ENCODE data around the gene KLHL11. TPM values are rescaled to one million over a fixed set of nuclear protein-coding genes. Genes with fewer than 3 reads are reported as not detected.
"Not testable (repeated sequence)": the region's sequence is repeated elsewhere in the genome, so short reads cannot be mapped to it uniquely, and the experiment has no call there.

KLHL11 gene
- total RNA-seq, 1 experiment from 2014 or later = 14.7 TPM

- Histone ChIP-seq H3K4me3 (ENCODE audit: insufficient read depth, low read depth, low read length) (peak within 1 kb of the TSS; percentile 83), H3K36me3 (replicated peaks; ENCODE audit: control insufficient read depth, insufficient read depth, low read length) (peaks cover 2% of the 10 kb centered on the region), H3K27me3 (ENCODE audit: control insufficient read depth, insufficient read depth, low read length) (peaks cover 1% of the 10 kb centered on the region; the same call in 1 of the 2 replicates)
- DNase-seq = peak; percentile 98
Observed at GRCh38 chr17:41835800-41836549, 29.2 kb downstream of the KLHL11 start, which contains the start of gene NT5C3B. NT5C3B (minus strand) TSS chr17:41836232; CDS start chr17:41836193, 39 bp downstream.

GRCh38 chr17:41835214-41835799 is 29.9 kb downstream of the KLHL11 start:
- Histone ChIP-seq H3K27me3 (ENCODE audit: control insufficient read depth, insufficient read depth, low read length) (peaks cover 1% of the 10 kb centered on the region; the same call in 1 of the 2 replicates), H3K36me3 (replicated peaks; ENCODE audit: control insufficient read depth, insufficient read depth, low read length) (peaks cover 7% of the 10 kb centered on the region), H3K4me3 (ENCODE audit: insufficient read depth, low read depth, low read length) (peak overlapping the region; percentile 83)
- peak; percentile 65 for DNase-seq

- H3K36me3 ChIP-seq (replicated peaks; ENCODE audit: control insufficient read depth, insufficient read depth, low read length) = peaks cover 16% of the 10 kb centered on the region
- H3K27me3 ChIP-seq (ENCODE audit: control insufficient read depth, insufficient read depth, low read length); DNase-seq; H3K4me3 ChIP-seq (ENCODE audit: insufficient read depth, low read depth, low read length): not testable (repeated sequence)
Observed at GRCh38 chr17:41829961-41830360, 35.3 kb downstream of the KLHL11 start.

- Histone ChIP-seq H3K36me3 (replicated peaks; ENCODE audit: control insufficient read depth, insufficient read depth, low read length) (peaks cover 15% of the 10 kb centered on the region), H3K4me3 (ENCODE audit: insufficient read depth, low read depth, low read length) (no peak overlapping the region), H3K27me3 (ENCODE audit: control insufficient read depth, insufficient read depth, low read length) (no peaks in the 10 kb centered on the region)
- DNase-seq = no peak
Observed at GRCh38 chr17:41825175-41825845, 39.9 kb downstream of the KLHL11 start.

- Histone ChIP-seq H3K27me3 (ENCODE audit: control insufficient read depth, insufficient read depth, low read length) (no peaks in the 10 kb centered on the region), H3K36me3 (replicated peaks; ENCODE audit: control insufficient read depth, insufficient read depth, low read length) (peaks cover 12% of the 10 kb centered on the region), H3K4me3 (ENCODE audit: insufficient read depth, low read depth, low read length) (no peak overlapping the region)
- DNase-seq = no peak
Observed at GRCh38 chr17:41824086-41824485, 41.1 kb downstream of the KLHL11 start.

- no peaks in the 10 kb centered on the region for H3K27me3 ChIP-seq (ENCODE audit: control insufficient read depth, insufficient read depth, low read length)
- no peak for DNase-seq
- H3K4me3 ChIP-seq (ENCODE audit: insufficient read depth, low read depth, low read length) = no peak overlapping the region
- H3K36me3 ChIP-seq (replicated peaks; ENCODE audit: control insufficient read depth, insufficient read depth, low read length) = peaks cover 13% of the 10 kb centered on the region
Observed at GRCh38 chr17:41823580-41823979, 41.6 kb downstream of the KLHL11 start.

- Histone ChIP-seq H3K4me3 (ENCODE audit: insufficient read depth, low read depth, low read length) (no peak overlapping the region), H3K27me3 (ENCODE audit: control insufficient read depth, insufficient read depth, low read length) (no peaks in the 10 kb centered on the region), H3K36me3 (replicated peaks; ENCODE audit: control insufficient read depth, insufficient read depth, low read length) (peaks cover 14% of the 10 kb centered on the region)
- DNase-seq = no peak
Observed at GRCh38 chr17:41823141-41823524, 42.1 kb downstream of the KLHL11 start.

- Histone ChIP-seq H3K27me3 (ENCODE audit: control insufficient read depth, insufficient read depth, low read length) (no peaks in the 10 kb centered on the region), H3K4me3 (ENCODE audit: insufficient read depth, low read depth, low read length) (no peak overlapping the region), H3K36me3 (replicated peaks; ENCODE audit: control insufficient read depth, insufficient read depth, low read length) (peaks cover 14% of the 10 kb centered on the region)
- DNase-seq = no peak
Observed at GRCh38 chr17:41822216-41823140, 42.7 kb downstream of the KLHL11 start.

GRCh38 chr17:41821776-41822175 is 43.4 kb downstream of the KLHL11 start:
- peaks cover 12% of the 10 kb centered on the region for H3K36me3 ChIP-seq (replicated peaks; ENCODE audit: control insufficient read depth, insufficient read depth, low read length)
- peak; percentile 49 for DNase-seq
- H3K4me3 ChIP-seq (ENCODE audit: insufficient read depth, low read depth, low read length) = no peak overlapping the region
- no peaks in the 10 kb centered on the region for H3K27me3 ChIP-seq (ENCODE audit: control insufficient read depth, insufficient read depth, low read length)

GRCh38 chr17:41818024-41818423 is 47.2 kb downstream of the KLHL11 start:
- DNase-seq = no peak
- Histone ChIP-seq H3K4me3 (ENCODE audit: insufficient read depth, low read depth, low read length) (no peak overlapping the region), H3K27me3 (ENCODE audit: control insufficient read depth, insufficient read depth, low read length) (no peaks in the 10 kb centered on the region), H3K36me3 (replicated peaks; ENCODE audit: control insufficient read depth, insufficient read depth, low read length) (peaks cover 9% of the 10 kb centered on the region)

GRCh38 chr17:41816637-41817320 is 48.4 kb downstream of the KLHL11 start:
- no peak for DNase-seq
- Histone ChIP-seq H3K36me3 (replicated peaks; ENCODE audit: control insufficient read depth, insufficient read depth, low read length) (peaks cover 6% of the 10 kb centered on the region), H3K4me3 (ENCODE audit: insufficient read depth, low read depth, low read length) (no peak overlapping the region), H3K27me3 (ENCODE audit: control insufficient read depth, insufficient read depth, low read length) (no peaks in the 10 kb centered on the region)

- H3K36me3 ChIP-seq (replicated peaks; ENCODE audit: control insufficient read depth, insufficient read depth, low read length) = peaks cover 4% of the 10 kb centered on the region
- H3K4me3 ChIP-seq (ENCODE audit: insufficient read depth, low read depth, low read length) = no peak overlapping the region
- no peak for DNase-seq
- peaks cover 10% of the 10 kb centered on the region for H3K27me3 ChIP-seq (ENCODE audit: control insufficient read depth, insufficient read depth, low read length)
Observed at GRCh38 chr17:41814195-41814594, 51.0 kb downstream of the KLHL11 start.

GRCh38 chr17:41813699-41814124 is 51.5 kb downstream of the KLHL11 start:
- H3K27me3 ChIP-seq (ENCODE audit: control insufficient read depth, insufficient read depth, low read length) = peaks cover 10% of the 10 kb centered on the region
- H3K4me3 ChIP-seq (ENCODE audit: insufficient read depth, low read depth, low read length) = peak overlapping the region; percentile 82
- peaks cover 2% of the 10 kb centered on the region for H3K36me3 ChIP-seq (replicated peaks; ENCODE audit: control insufficient read depth, insufficient read depth, low read length)
- no peak for DNase-seq
